ENCODE results near the gene NAGK.
"Not testable (repeated sequence)": the region's sequence is repeated elsewhere in the genome, so short reads cannot be mapped to it uniquely, and the experiment has no call there.

NAGK gene

GRCh38 chr2:71068218-71069035 is at the start of gene NAGK:
NAGK (plus strand) TSS chr2:71068648; CDS start chr2:71068684, 36 bp downstream.
- no peak for FAIRE-seq

GRCh38 chr2:71019989-71020388 is 48.5 kb upstream of the NAGK start:
- FAIRE-seq: not testable (repeated sequence)

GRCh38 chr2:71021394-71021793 is 47.1 kb upstream of the NAGK start:
- not testable (repeated sequence) for FAIRE-seq

GRCh38 chr2:71023553-71024243 is 44.8 kb upstream of the NAGK start:
- not testable (repeated sequence) for FAIRE-seq

- FAIRE-seq: not testable (repeated sequence)
Measured at GRCh38 chr2:71036296-71036695, 32.2 kb upstream of the NAGK start.

- FAIRE-seq: peak; percentile 88
Measured at GRCh38 chr2:71042287-71042686, 26.2 kb upstream of the NAGK start.

GRCh38 chr2:71043531-71044407 is 24.7 kb upstream of the NAGK start:
- FAIRE-seq: no peak

GRCh38 chr2:71045151-71045550 is 23.3 kb upstream of the NAGK start:
- FAIRE-seq: peak; percentile 90

GRCh38 chr2:71045865-71046548 is 22.4 kb upstream of the NAGK start:
- no peak for FAIRE-seq

GRCh38 chr2:71048096-71048495 is 20.4 kb upstream of the NAGK start:
- no peak for FAIRE-seq

- not testable (repeated sequence) for FAIRE-seq
Measured at GRCh38 chr2:71049704-71050360, 18.6 kb upstream of the NAGK start.

GRCh38 chr2:71055206-71055740 is 13.2 kb upstream of the NAGK start:
- not testable (repeated sequence) for FAIRE-seq

GRCh38 chr2:71060211-71060610 is 8.2 kb upstream of the NAGK start:
- no peak for FAIRE-seq

- FAIRE-seq: no peak
Measured at GRCh38 chr2:71060871-71061270, 7.6 kb upstream of the NAGK start.

GRCh38 chr2:71063216-71063615 is 5.2 kb upstream of the NAGK start:
- FAIRE-seq: no peak

GRCh38 chr2:71064110-71064611 is 4.3 kb upstream of the NAGK start:
- no peak for FAIRE-seq

- FAIRE-seq: no peak
Measured at GRCh38 chr2:71064754-71065621, 3.5 kb upstream of the NAGK start.

- no peak for FAIRE-seq
Measured at GRCh38 chr2:71066856-71067255, 1.6 kb upstream of the NAGK start.

- no peak for FAIRE-seq
Measured at GRCh38 chr2:71067567-71068217, 756 bp upstream of the NAGK start.

- no peak for FAIRE-seq
Measured at GRCh38 chr2:71069376-71069775, 928 bp downstream of the NAGK start.
